Glutamatergic neuron (in vitro differentiated cells): ENCODE data around the gene MRPS12. TPM values are rescaled to one million over a fixed set of nuclear protein-coding genes. Genes with fewer than 3 reads are reported as not detected.

Source experiments
- DNase-seq: peaks from one replicate; pipeline ENCODE4 v3.0.0; 2022
- H3K27ac Mint-ChIP-seq: one replicate; pipeline ENCODE4 v1.8.0; 2020; ENCODE audit warnings: mild to moderate bottlenecking, mixed read lengths, inconsistent platforms; ENCODE audit not compliant: unreplicated experiment
- H3K27me3 Mint-ChIP-seq: one replicate; pipeline ENCODE4 v1.8.0; 2020; ENCODE audit warnings: mild to moderate bottlenecking, moderate library complexity, mixed read lengths, inconsistent platforms; ENCODE audit not compliant: unreplicated experiment
- H3K36me3 Mint-ChIP-seq: one replicate; pipeline ENCODE4 v1.8.0; 2020; ENCODE audit warnings: mild to moderate bottlenecking, mixed read lengths, inconsistent platforms; ENCODE audit not compliant: unreplicated experiment
- H3K4me1 Mint-ChIP-seq: one replicate; pipeline ENCODE4 v1.8.0; 2020; ENCODE audit warnings: mild to moderate bottlenecking, low read depth, mixed read lengths, inconsistent platforms; ENCODE audit not compliant: unreplicated experiment
- H3K4me3 Mint-ChIP-seq: one replicate; pipeline ENCODE4 v1.8.0; 2020; ENCODE audit warnings: mild to moderate bottlenecking, mixed read lengths, inconsistent platforms; ENCODE audit not compliant: unreplicated experiment
- H3K9me3 Mint-ChIP-seq: one replicate; pipeline ENCODE4 v1.8.0; 2020; ENCODE audit warnings: mild to moderate bottlenecking, moderate library complexity, mixed read lengths, inconsistent platforms; ENCODE audit not compliant: unreplicated experiment
- CTCF ChIP-seq: fragments of 200-600 bp; sonication (generic); IDR thresholded peaks from one replicate; pipeline ENCODE4 v1.5.0; 2021; ENCODE audit not compliant: partially characterized antibody, unreplicated experiment
- total RNA-seq: library from RNA; stranded (reverse); fragmentation: NEBNext Ultra II Directional; extraction: Animal tissue kit (Norgen Biotek cat#: 25700); gene quantifications from one replicate; pipeline ENCODE4 v1.2.1, GENCODE V29; 2021; ENCODE audit not compliant: unreplicated experiment

MRPS12 gene
- total RNA-seq, 1 donor from 2014 or later = 30.4 TPM

DNA sequence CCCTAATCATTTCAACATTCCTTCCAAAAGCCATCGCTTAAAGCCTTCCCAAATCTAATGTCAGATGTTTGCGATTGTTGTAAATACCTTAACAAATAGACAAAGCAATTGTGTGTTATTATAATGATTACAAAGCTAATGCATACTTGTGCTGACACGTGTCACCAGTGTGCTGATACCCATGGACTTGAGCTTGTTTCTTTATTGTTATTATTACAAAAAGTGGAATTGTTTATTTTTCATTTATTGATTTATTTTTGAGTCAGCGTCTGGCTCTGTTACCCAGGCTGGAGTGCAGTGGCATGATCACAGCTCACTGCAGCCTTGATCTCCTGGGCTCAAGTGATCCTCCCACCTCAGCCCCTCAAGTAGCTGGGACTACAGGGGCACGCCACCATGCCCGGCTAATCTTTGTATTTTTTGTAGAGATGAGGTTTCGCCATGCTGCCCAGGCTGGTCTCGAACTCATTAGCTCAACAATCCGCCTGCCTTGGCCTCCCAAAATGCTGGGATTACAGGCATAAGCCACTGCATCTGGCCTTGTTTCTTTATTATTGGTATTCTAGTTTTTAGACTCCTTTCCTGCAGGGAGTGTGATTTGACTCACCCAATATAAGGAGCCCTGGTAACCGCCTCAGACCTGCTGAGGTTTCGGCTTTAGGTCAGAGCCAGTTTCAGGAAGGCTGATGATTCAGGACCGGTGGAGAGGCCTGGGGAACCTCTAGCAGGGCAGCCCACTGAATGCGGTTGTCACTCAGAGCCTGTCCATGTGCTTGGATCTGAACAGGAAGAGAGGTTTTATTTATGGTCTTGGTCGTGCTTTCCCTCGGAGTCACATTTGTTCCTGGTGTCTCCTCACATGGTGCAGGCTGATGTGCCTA is 46.9 kb downstream of the MRPS12 start:
- H3K4me1 Mint-ChIP-seq = peaks cover 11% of the 10 kb centered on the region
- no peaks in the 10 kb centered on the region for H3K36me3 Mint-ChIP-seq
- no peak overlapping the region for H3K4me3 Mint-ChIP-seq
- no peak for TF ChIP-seq CTCF
- DNase-seq = no peak
- peaks cover 3% of the 10 kb centered on the region for H3K9me3 Mint-ChIP-seq
- H3K27me3 Mint-ChIP-seq = peaks cover 8% of the 10 kb centered on the region
- no peak overlapping the region for H3K27ac Mint-ChIP-seq

- H3K9me3 Mint-ChIP-seq = peaks cover 3% of the 10 kb centered on the region
- H3K27ac Mint-ChIP-seq = no peak overlapping the region
- H3K27me3 Mint-ChIP-seq = peaks cover 8% of the 10 kb centered on the region
- DNase-seq = no peak
- TF ChIP-seq CTCF = no peak
- H3K4me1 Mint-ChIP-seq = peaks cover 11% of the 10 kb centered on the region
- H3K36me3 Mint-ChIP-seq = no peaks in the 10 kb centered on the region
- no peak overlapping the region for H3K4me3 Mint-ChIP-seq
Observed at GRCh38 chr19:38978326-38978689, 47.6 kb downstream of the MRPS12 start.

DNA sequence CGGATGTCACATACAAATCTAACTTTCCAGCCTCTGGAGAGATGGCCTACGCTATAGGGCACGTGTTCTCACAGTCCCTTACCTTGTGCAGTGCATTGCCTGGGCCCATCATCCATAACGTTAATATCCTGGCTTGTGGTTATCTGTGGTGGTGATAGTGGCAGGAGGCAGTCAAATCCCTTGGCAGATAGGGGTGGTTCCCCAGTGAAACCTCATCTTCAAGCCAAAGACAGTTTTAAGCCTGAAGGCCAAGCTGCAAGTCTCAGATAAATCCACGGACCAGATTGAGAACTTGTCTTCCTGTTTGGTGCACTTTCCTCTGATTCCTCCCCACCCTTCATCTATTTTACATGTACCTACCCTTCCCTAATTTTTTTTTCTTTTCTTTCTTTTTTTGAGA is 49.1 kb downstream of the MRPS12 start:
- Mint-ChIP-seq H3K9me3 (no peaks in the 10 kb centered on the region), H3K4me1 (peaks cover 11% of the 10 kb centered on the region), H3K27ac (no peak overlapping the region), H3K27me3 (peaks cover 8% of the 10 kb centered on the region), H3K4me3 (no peak overlapping the region), H3K36me3 (no peaks in the 10 kb centered on the region)
- DNase-seq = no peak
- no peak for TF ChIP-seq CTCF

GRCh38 chr19:38980583-38981374 is 50.0 kb downstream of the MRPS12 start:
- Mint-ChIP-seq H3K9me3 (no peaks in the 10 kb centered on the region), H3K4me3 (no peak overlapping the region), H3K4me1 (peaks cover 7% of the 10 kb centered on the region), H3K27me3 (peaks cover 8% of the 10 kb centered on the region), H3K36me3 (no peaks in the 10 kb centered on the region), H3K27ac (no peak overlapping the region)
- DNase-seq = no peak
- TF ChIP-seq CTCF = no peak

Other genes with a start within 250 kb of the MRPS12 start
- gene CAPN12, start 186.5 kb upstream of the MRPS12 start, total RNA-seq = 4.8 TPM
- gene LGALS7, start 157.4 kb upstream of the MRPS12 start, total RNA-seq = not detected
- gene LGALS7B, start 141.7 kb upstream of the MRPS12 start, total RNA-seq = not detected
- not detected for gene LGALS4, start 118.0 kb upstream of the MRPS12 start, total RNA-seq
- gene ECH1, start 99.2 kb upstream of the MRPS12 start, total RNA-seq = 77.8 TPM
- 371 TPM for gene HNRNPL, start 81.0 kb upstream of the MRPS12 start, total RNA-seq
- gene RINL, start 52.7 kb upstream of the MRPS12 start, total RNA-seq = 2.7 TPM
- 91.3 TPM for gene SIRT2, start 31.3 kb upstream of the MRPS12 start, total RNA-seq
- 12.8 TPM for gene NFKBIB, start 31.0 kb upstream of the MRPS12 start, total RNA-seq
- gene CCER2, start 18.8 kb upstream of the MRPS12 start, total RNA-seq = 51.1 TPM
- 49.2 TPM for gene SARS2, start 181 bp upstream of the MRPS12 start, total RNA-seq
- 5.5 TPM for gene FBXO17, start 44.8 kb downstream of the MRPS12 start, total RNA-seq
- gene FBXO27, start 101.6 kb downstream of the MRPS12 start, total RNA-seq = 2.2 TPM
- gene ACP7, start 153.4 kb downstream of the MRPS12 start, total RNA-seq = not detected
- gene PAK4, start 194.8 kb downstream of the MRPS12 start, total RNA-seq = 52.5 TPM